ENCODE data around the gene CACNB4.
A peak's percentile ranks its signal among the peaks of the same experiment; 100 is the strongest.
"Not testable (repeated sequence)": the region's sequence is repeated elsewhere in the genome, so short reads cannot be mapped to it uniquely, and the experiment has no call there.

CACNB4 gene

GRCh38 chr2:152005607-152006006, 93.2 kb downstream of the CACNB4 start:
- no peak for DNase-seq (ENCODE audit: low read depth)
- in situ Hi-C loops (cut with HindIII; ENCODE audit: low sequenced_read_pairs): no loop called here
- no peak overlapping the region for H3K4me3 ChIP-seq (ENCODE audit: low read depth, low read length)
- TF ChIP-seq, protein P1, sequence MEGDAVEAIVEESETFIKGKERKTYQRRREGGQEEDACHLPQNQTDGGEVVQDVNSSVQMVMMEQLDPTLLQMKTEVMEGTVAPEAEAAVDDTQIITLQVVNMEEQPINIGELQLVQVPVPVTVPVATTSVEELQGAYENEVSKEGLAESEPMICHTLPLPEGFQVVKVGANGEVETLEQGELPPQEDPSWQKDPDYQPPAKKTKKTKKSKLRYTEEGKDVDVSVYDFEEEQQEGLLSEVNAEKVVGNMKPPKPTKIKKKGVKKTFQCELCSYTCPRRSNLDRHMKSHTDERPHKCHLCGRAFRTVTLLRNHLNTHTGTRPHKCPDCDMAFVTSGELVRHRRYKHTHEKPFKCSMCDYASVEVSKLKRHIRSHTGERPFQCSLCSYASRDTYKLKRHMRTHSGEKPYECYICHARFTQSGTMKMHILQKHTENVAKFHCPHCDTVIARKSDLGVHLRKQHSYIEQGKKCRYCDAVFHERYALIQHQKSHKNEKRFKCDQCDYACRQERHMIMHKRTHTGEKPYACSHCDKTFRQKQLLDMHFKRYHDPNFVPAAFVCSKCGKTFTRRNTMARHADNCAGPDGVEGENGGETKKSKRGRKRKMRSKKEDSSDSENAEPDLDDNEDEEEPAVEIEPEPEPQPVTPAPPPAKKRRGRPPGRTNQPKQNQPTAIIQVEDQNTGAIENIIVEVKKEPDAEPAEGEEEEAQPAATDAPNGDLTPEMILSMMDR (IDR thresholded peaks at IDR 0.05; ENCODE audit: low read depth, low read length, missing control alignments): no peak

- DNase-seq (ENCODE audit: low read depth); in situ Hi-C loops (cut with HindIII; ENCODE audit: low sequenced_read_pairs); H3K4me3 ChIP-seq (ENCODE audit: low read depth, low read length): not testable (repeated sequence)
These were observed 95.6 kb downstream of the CACNB4 start for GRCh38 chr2:152003283-152003682.

GRCh38 chr2:151999053-151999452, 99.8 kb downstream of the CACNB4 start:
- H3K4me3 ChIP-seq (ENCODE audit: low read depth, low read length): no peak overlapping the region
- DNase-seq (ENCODE audit: low read depth): peak; percentile 19
- TF ChIP-seq, protein P1 (IDR thresholded peaks at IDR 0.05; ENCODE audit: low read depth, low read length, missing control alignments): peak; percentile 79
- in situ Hi-C loops (cut with HindIII; ENCODE audit: low sequenced_read_pairs): no loop called here

GRCh38 chr2:151996243-151997003, 102.4 kb downstream of the CACNB4 start:
- in situ Hi-C loops (cut with HindIII; ENCODE audit: low sequenced_read_pairs): no loop called here
- H3K4me3 ChIP-seq (ENCODE audit: low read depth, low read length): no peak overlapping the region
- TF ChIP-seq, protein P1 (IDR thresholded peaks at IDR 0.05; ENCODE audit: low read depth, low read length, missing control alignments): no peak
- DNase-seq (ENCODE audit: low read depth): no peak

GRCh38 chr2:151995161-151995557, 103.7 kb downstream of the CACNB4 start:
- in situ Hi-C loops (cut with HindIII; ENCODE audit: low sequenced_read_pairs): no loop called here
- H3K4me3 ChIP-seq (ENCODE audit: low read depth, low read length): no peak overlapping the region
- no peak for DNase-seq (ENCODE audit: low read depth)
- TF ChIP-seq, protein P1 (IDR thresholded peaks at IDR 0.05; ENCODE audit: low read depth, low read length, missing control alignments): no peak

GRCh38 chr2:151994178-151994577, 104.7 kb downstream of the CACNB4 start:
- in situ Hi-C loops (cut with HindIII; ENCODE audit: low sequenced_read_pairs); H3K4me3 ChIP-seq (ENCODE audit: low read depth, low read length); DNase-seq (ENCODE audit: low read depth): not testable (repeated sequence)

GRCh38 chr2:151991010-151991409, 107.8 kb downstream of the CACNB4 start:
- no peak overlapping the region for H3K4me3 ChIP-seq (ENCODE audit: low read depth, low read length)
- in situ Hi-C loops (cut with HindIII; ENCODE audit: low sequenced_read_pairs): no loop called here
- TF ChIP-seq, protein P1 (IDR thresholded peaks at IDR 0.05; ENCODE audit: low read depth, low read length, missing control alignments): no peak
- DNase-seq (ENCODE audit: low read depth): no peak
